NOMO-1 (cell line): ENCODE results near the gene RIMKLB.
"Not testable (repeated sequence)": the region's sequence is repeated elsewhere in the genome, so short reads cannot be mapped to it uniquely, and the experiment has no call there.

Experiments
- DNase-seq, 2 experiments: peaks; one replicate each; lab custom pipeline; 2025; ENCODE audit not compliant: unreplicated experiment in 2 of 2; lab: John Stamatoyannopoulos, UW

RIMKLB gene

GRCh38 chr12:8689681-8690080 lies 8.1 kb upstream of the RIMKLB start:
- no peak for DNase-seq

- peak; percentile 50 to 72 for DNase-seq
Measured at GRCh38 chr12:8692573-8692972, 5.2 kb upstream of the RIMKLB start.

GRCh38 chr12:8695116-8695515 lies 2.7 kb upstream of the RIMKLB start:
- no peak for DNase-seq

GRCh38 chr12:8696442-8697090 lies 1.2 kb upstream of the RIMKLB start:
- no peak for DNase-seq

GRCh38 chr12:8697120-8697475 lies 693 bp upstream of the RIMKLB start:
- peak; percentile 53 to 65 for DNase-seq

GRCh38 chr12:8698132-8698851 lies 501 bp downstream of the RIMKLB start:
- no peak for DNase-seq

GRCh38 chr12:8698879-8699278 lies 1.1 kb downstream of the RIMKLB start:
- DNase-seq: no peak

GRCh38 chr12:8699714-8700113 lies 1.9 kb downstream of the RIMKLB start:
- no peak for DNase-seq

- DNase-seq: no peak
Measured at GRCh38 chr12:8701046-8701660, 3.4 kb downstream of the RIMKLB start.

GRCh38 chr12:8702159-8702558 lies 4.4 kb downstream of the RIMKLB start:
- no peak for DNase-seq

GRCh38 chr12:8709124-8709830 lies 11.5 kb downstream of the RIMKLB start:
- DNase-seq: no peak

- DNase-seq: no peak
Measured at GRCh38 chr12:8712572-8712971, 14.8 kb downstream of the RIMKLB start.

GRCh38 chr12:8722286-8722800 lies 24.6 kb downstream of the RIMKLB start:
- DNase-seq: no peak

- DNase-seq: no peak
Measured at GRCh38 chr12:8734873-8735381, 37.1 kb downstream of the RIMKLB start.

GRCh38 chr12:8742501-8742900 lies 44.7 kb downstream of the RIMKLB start:
- DNase-seq: no peak

- not testable (repeated sequence) for DNase-seq
Measured at GRCh38 chr12:8743121-8743520, 45.3 kb downstream of the RIMKLB start.

- not testable (repeated sequence) for DNase-seq
Measured at GRCh38 chr12:8745631-8746030, 47.8 kb downstream of the RIMKLB start.

GRCh38 chr12:8746046-8746445 lies 48.3 kb downstream of the RIMKLB start:
- no peak for DNase-seq

GRCh38 chr12:8760076-8760475 lies 62.3 kb downstream of the RIMKLB start:
- not testable (repeated sequence) for DNase-seq

GRCh38 chr12:8762701-8763100 lies 64.9 kb downstream of the RIMKLB start:
- not testable (repeated sequence) for DNase-seq

- not testable (repeated sequence) for DNase-seq
Measured at GRCh38 chr12:8766121-8766520, 68.3 kb downstream of the RIMKLB start.
